ENCODE measurements around the gene TRIM59. TPM values are rescaled to one million over a fixed set of nuclear protein-coding genes. Genes with fewer than 3 reads are reported as not detected.

TRIM59 gene
- total and polyA plus RNA-seq, 2 experiments from 2014 or later = 11.1 to 15.5 TPM

DNA sequence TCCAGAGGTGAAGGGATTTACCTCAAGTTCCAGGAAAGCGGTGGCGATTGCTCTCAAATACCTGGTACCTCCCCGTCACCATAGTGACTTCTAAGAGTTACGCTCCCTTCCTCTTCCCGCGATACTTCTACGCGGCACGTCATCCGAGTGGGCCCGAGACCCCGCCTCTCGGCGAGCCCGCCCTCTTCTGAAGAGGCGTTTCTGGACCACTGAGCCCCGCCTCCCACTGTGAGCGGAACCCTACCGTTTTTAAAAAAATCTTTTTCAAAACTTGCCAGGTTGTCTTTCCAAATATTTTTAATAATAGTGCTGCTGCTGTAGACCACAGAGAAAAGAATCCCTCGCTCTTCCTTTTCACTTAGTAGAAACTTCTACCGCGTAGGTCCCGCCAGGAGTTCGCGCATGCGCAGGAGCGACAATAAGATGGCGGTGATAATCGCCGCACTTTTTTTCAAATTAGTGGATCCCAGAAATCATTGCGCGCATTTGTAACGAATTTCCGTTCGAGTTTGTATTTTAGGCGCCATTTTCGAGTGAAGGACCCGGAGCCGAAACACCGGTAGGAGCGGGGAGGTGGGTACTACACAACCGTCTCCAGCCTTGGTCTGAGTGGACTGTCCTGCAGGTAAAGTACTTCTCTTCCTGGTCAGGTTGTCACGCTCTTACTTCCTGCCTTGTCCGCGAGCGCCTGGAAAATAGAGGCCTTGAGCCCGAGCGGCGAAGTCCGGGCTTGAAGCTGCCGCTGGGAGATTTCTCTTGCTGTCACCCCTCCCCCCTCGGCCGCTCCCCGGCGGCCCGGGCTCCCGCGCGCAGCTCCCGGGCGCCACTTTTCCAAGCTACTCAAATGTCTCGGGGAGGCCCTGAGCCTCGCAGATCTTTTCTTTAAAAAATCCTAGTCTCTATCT is 50.2 kb downstream of the TRIM59 start, which contains the start of the genes IFT80 and SMC4:
Gene IFT80, minus strand, starts transcription at position 101 of the 905 bp plus-strand sequence. CDS start 14,625 bp downstream, outside the sequence.
Gene SMC4, plus strand, starts transcription at position 526 of the 905 bp plus-strand sequence. CDS start 1,177 bp downstream, outside the sequence.
- Histone ChIP-seq H3K4me3 (peak within 1 kb of the TSS; percentile 74), H3K4me1 (ENCODE audit: low read depth) (peaks cover 31% of the 10 kb centered on the region), H3K9me3 (ENCODE audit: low read depth) (no peaks in the 10 kb centered on the region), H3K36me3 (no peaks in the 10 kb centered on the region), H3K27me3 (no peaks in the 10 kb centered on the region), H3K27ac (peak within 1 kb of the TSS; percentile 92)
- DNase-seq (ENCODE audit: low read depth in 1 of 2, low spot score in 1 of 2) = peak; percentile 97
- no peak for TF ChIP-seq CTCF (IDR thresholded peaks at IDR 0.05; ENCODE audit: low read depth, low read length)

- H3K9me3 ChIP-seq (ENCODE audit: low read depth) = no peaks in the 10 kb centered on the region
- H3K36me3 ChIP-seq = no peaks in the 10 kb centered on the region
- no peak for TF ChIP-seq CTCF (IDR thresholded peaks at IDR 0.05; ENCODE audit: low read depth, low read length)
- peaks cover 32% of the 10 kb centered on the region for H3K4me1 ChIP-seq (ENCODE audit: low read depth)
- H3K4me3 ChIP-seq = peak overlapping the region; percentile 74
- H3K27ac ChIP-seq = no peak overlapping the region
- H3K27me3 ChIP-seq = no peaks in the 10 kb centered on the region
- DNase-seq (ENCODE audit: low read depth in 1 of 2, low spot score in 1 of 2) = no peak
These were observed 50.8 kb downstream of the TRIM59 start for GRCh38 chr3:160398820-160399124.

- Histone ChIP-seq H3K4me3 (no peak overlapping the region), H3K27me3 (no peaks in the 10 kb centered on the region), H3K9me3 (ENCODE audit: low read depth) (no peaks in the 10 kb centered on the region), H3K4me1 (ENCODE audit: low read depth) (peaks cover 14% of the 10 kb centered on the region), H3K27ac (no peak overlapping the region), H3K36me3 (no peaks in the 10 kb centered on the region)
- DNase-seq (ENCODE audit: low read depth in 1 of 2, low spot score in 1 of 2) = peak in 1 of 2 donors; percentile 72
- no peak for TF ChIP-seq CTCF (IDR thresholded peaks at IDR 0.05; ENCODE audit: low read depth, low read length)
These were observed 54.3 kb downstream of the TRIM59 start for GRCh38 chr3:160395297-160395696.

- H3K9me3 ChIP-seq (ENCODE audit: low read depth) = no peaks in the 10 kb centered on the region
- TF ChIP-seq CTCF (IDR thresholded peaks at IDR 0.05; ENCODE audit: low read depth, low read length) = no peak
- no peak for DNase-seq (ENCODE audit: low read depth in 1 of 2, low spot score in 1 of 2)
- no peak overlapping the region for H3K27ac ChIP-seq
- no peaks in the 10 kb centered on the region for H3K36me3 ChIP-seq
- H3K4me3 ChIP-seq = no peak overlapping the region
- no peaks in the 10 kb centered on the region for H3K27me3 ChIP-seq
- H3K4me1 ChIP-seq (ENCODE audit: low read depth) = peaks cover 14% of the 10 kb centered on the region
These were observed 55.6 kb downstream of the TRIM59 start for GRCh38 chr3:160394009-160394392.

- Histone ChIP-seq H3K9me3 (ENCODE audit: low read depth) (no peaks in the 10 kb centered on the region), H3K36me3 (no peaks in the 10 kb centered on the region), H3K4me3 (no peak overlapping the region), H3K4me1 (ENCODE audit: low read depth) (peaks cover 13% of the 10 kb centered on the region), H3K27ac (no peak overlapping the region), H3K27me3 (no peaks in the 10 kb centered on the region)
- no peak for TF ChIP-seq CTCF (IDR thresholded peaks at IDR 0.05; ENCODE audit: low read depth, low read length)
- DNase-seq (ENCODE audit: low read depth in 1 of 2, low spot score in 1 of 2) = no peak
These were observed 56.1 kb downstream of the TRIM59 start for GRCh38 chr3:160393346-160394008.
